Activated CD8-positive, alpha-beta memory T cell treated with anti-CD3 and anti-CD28 coated beads for 1 hour (primary cell): ENCODE results near the gene TPRA1.

Experiments
- DNase-seq, 2 donors: peaks; one replicate each; pipeline ENCODE4 v3.0.0-alpha.2; 2020; ENCODE audit warnings: low read depth in 1 of 2; ENCODE audit errors: extremely low read depth in 1 of 2

Gene TPRA1

DNA sequence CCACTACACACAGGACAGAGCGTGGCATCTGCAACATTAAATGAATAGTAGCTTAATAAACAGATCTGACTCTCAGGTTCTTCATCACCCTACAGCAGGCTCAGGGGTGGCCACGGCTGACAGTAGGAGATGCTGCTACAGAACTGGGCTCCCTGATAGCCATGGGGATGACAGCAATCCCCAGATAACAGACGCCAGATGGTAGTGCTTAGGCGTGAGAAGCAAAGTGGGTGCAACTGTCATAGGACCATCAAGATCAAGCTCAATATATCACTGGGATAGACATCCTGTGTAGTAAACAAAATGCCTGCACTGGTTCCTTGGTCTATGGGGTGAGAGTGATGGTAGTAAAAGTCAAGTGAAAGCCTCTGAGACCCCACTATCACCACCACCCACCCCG, 2.6 kb upstream of the TPRA1 start:
- no peak for DNase-seq

DNA sequence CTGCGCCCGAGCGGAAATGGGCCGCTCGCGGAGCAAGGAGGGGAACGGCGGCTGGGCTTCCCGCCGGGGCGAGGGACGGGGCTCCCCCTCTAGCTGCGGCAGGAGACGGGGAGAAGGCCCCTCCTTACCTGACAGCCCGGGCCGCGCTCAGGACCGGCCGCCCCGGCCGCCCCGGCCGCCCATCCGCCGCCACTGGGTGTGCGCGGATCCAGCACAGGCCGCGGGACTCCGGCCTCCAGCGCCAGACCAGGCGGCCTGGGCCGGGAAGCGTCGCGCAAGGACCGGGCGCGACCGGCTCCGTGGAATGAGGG, 296 bp downstream of the TPRA1 start:
- no peak for DNase-seq

DNA sequence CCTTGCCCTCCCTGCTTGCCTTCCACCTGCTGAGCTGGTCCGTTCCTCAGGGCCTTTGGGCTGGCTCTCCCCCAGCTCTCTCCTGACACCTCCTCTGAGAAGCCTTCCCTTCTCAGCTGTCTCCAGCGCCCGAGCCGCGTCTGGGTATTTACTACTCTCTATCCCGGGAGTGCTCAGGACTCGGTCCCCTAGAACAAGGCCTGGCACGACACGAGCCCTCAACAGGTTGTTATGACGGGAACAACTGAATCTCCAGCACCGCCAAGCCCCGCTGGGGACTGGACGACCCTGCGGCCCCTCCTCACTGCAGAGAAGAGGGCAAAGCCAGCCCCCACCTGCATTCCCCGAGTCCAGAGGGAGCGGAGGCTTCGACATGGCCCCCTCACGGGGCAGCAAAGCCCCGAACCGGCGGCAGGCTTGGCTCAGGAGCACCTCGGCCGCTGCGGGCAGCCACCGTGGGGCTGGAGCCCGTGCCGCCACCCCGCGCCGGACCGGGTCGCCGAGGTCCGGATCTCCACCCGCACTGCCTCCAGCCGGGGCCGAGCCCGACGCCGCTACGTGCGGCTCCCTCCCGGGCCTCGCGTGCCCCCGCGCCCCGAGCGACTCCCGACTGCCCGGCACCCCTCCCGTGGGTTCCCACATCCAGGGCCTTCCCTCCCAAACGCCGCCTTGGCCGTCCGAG, 792 bp downstream of the TPRA1 start:
- DNase-seq = no peak

DNA sequence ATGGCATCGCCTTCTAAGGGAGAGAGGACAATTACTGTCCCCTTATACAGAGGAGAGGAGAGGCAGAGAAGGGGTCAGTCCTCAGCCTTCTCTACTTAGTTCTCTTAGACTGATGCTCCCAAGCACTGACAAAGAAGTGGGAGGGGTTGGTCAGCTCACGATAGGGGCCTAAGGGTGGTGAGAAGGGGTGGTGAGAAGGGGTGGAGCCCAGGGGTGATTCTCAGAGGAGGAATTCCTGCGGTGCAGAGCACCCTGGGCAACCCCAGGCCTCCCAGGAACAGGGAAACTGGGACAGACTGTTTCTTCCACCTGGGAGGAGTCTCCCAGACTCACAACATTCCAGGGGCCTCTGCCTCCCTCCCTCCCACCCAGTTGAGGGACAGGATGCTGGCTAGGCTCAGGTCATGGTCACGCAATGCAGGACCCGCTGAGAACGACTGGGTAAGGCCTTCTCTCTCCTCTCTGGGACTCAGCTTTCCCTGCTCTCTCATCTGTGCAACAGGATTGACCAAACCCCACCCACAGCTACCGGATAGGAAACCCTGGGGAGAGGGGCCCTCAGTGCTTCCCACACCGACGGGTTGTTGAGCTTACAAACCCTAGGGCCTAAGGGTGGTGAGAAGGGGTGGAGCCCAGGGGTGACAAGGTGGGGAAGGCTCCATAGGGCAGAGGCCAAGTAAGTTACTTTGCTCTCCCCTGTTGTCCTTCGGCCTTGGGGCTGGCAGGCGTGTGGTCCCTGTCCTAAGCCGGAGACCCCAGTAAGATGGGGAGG, 1.5 kb downstream of the TPRA1 start:
- no peak for DNase-seq

DNA sequence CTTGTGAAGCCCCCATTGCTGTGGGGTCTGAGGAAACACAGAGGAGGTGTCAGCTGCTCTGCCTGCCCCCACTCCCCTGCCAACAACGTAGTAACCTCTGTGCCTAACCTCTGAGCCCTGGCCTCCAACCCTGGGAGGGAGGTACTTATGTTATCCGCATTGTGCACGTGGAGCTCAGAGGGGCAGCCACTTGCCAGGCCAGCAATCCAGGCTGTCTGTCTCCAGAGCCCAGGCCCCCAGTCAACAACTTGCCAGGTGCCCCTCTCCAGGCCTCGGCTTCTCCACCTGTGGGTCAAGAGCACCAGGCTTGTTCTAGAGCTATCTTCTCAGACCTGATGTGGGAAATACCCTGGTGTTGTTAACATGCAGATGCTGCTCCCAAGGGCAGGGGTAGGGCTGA, 2.7 kb downstream of the TPRA1 start:
- no peak for DNase-seq

DNA sequence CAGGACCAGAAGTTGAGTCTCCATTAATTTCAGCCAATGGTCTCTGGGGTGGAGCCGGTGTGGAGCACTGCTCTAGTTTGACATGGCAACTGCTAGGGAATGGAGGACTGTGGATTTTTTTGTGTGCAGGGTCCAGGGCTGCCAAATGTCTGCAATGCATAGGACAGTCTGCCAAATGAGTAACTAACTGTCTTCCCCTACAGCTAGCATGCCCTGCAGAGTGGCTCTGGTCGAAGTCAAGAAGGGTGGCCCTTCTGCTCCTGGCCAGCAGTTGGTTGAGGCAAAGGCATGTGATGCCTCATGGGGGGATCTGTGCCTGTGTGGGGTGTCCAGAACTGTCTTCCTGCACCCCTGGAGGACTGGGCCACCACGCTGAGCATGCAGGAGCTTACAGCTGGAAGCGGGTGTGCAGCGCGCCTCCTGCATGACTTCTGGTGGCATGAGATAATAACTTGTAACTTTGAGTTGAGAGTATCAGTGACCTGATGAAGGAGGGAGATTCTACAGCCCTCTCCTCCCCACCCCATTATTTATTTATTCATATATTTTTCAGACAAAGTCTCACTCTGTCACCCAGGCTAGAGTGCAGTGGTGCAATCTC, 4.6 kb downstream of the TPRA1 start:
- DNase-seq = no peak

DNA sequence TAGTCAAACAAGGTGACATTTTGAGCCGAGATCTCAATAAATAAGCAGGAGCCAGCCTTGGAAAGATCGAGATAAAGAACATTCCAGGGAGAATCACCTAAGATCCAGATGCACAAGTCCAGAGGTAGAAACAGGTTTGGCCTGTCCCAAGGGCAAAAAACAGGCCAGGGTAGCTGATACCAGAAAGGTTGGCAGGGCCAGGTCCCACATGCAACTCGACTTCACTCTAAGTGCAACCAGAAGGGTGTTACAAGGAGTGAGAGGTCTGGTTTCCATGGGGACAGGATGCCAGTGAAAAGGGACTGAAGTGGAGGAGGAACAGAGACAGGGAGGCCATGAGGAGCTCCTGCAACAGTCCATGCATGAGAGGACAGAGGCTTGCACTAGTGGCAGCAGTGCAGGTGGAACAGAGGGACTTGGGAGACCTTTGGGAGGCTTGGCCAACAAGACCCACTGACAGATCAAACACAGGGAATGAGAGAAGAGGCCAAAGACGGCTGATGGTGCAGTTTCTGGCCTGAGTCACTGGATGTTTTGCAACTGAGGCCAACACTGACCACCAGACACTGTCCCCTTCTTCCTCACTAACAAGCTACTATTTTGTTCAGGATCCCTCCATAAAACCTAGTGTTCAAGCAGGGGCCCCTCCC, 5.2 kb downstream of the TPRA1 start:
- DNase-seq = no peak

DNA sequence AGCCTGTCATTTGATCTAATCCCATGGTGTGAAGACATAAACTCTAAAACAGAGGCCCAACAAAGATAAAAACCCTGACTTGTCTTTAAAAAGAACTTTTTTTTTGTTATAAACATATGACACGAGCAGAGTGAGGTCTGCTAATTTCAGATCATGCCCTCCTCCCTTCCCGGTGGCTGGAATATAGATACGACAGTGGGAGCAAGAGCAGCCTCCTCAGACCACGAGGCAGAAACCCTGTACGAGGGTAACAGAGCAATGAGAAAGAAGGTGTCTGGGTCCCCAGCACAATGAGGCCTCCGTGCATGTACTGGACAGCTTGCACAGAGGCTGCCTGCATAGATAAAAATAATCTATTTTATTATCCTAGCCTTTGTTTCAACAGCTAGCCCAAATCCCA, 5.8 kb downstream of the TPRA1 start:
- DNase-seq = no peak

DNA sequence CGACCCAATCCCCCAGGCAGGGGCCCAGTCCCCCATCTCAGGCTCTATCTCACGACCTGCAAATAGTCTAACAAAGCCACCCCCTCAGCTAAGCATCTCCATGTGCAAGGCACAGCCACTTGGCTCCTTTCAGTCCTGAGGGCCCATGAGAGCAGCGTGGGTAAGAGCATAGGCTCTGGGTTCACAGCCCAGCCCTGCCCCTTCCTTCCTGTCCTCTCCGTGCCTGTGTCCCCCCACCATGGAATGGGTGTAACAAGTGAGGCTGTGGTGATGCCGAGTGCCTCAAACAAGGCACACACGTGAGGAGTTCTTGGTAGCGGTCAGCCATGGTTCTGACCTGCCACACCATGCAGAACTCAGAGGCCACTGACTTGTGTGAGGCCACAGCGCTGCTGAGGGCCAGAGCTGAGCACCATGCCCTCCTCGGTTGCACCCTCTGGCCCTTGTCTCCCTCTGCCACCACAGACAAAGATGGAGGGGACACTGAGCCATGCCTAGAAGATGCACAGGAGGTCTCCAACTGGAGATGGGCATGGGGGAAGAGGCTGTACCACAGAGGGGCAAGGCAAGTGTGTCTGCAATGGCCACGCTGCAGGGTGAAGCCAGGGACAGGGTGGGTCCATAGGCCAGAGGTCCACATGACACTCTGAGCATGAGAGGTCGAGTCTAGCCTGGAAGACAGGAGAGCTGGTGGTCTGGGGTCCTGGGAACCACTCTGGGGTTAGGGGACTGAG, 10.0 kb downstream of the TPRA1 start:
- no peak for DNase-seq

DNA sequence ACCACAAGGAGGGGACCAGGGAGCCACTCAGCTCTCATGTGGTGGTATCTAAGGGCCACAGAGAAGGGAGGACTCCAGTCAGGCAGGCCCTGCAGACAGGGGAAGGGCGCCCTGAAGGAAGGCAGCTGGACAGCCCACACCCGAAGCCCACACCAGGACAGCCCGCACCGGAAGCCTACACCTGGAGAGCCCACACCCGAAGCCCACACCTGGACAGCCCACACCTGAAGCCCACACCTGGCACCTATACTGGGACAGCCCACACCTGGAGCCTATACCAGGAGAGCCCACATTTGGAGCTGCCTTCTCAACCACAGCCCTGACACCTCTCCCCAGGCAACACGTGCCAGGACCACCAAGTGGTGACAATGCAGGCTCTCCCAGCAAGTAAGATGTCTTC, 11.7 kb downstream of the TPRA1 start:
- DNase-seq = no peak

DNA sequence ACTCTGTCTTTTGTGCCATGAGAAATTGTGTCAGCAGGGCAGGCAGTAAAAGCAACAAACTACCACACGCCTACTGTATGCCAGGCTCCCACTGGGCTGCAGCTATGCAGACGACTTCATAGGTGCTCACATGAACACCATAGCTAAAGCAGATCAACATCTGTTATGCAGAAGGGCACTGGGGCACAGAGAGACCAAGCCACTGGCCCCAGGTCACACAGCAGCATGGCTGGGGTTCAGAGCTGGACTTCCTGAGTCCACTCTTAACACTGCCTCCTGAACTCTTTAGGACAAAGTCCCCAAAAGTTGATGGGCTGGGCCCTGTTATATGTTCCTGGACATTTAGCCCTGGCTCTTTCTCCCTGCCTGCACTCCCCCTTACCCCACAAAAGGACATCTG, 12.4 kb downstream of the TPRA1 start:
- DNase-seq = no peak

DNA sequence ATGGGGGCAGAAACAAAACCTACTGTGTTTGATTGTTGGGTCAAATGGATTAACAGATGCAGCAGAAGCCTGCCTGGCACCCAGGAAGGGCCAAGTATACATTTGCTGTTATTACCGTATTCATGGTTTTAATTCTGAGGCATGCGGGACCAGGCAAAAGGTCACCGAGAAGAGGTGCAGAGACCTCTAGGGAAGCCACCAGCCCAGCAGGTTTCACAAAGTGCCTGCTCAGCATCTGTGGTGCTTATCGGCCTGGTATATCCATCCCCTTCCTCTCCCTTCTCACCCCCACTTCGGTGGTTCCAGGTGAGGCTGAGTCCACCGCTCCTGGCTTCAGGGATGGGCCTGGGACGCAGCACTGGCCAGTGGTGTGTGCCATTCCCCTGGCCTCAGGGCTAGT, 13.1 kb downstream of the TPRA1 start:
- DNase-seq = no peak

DNA sequence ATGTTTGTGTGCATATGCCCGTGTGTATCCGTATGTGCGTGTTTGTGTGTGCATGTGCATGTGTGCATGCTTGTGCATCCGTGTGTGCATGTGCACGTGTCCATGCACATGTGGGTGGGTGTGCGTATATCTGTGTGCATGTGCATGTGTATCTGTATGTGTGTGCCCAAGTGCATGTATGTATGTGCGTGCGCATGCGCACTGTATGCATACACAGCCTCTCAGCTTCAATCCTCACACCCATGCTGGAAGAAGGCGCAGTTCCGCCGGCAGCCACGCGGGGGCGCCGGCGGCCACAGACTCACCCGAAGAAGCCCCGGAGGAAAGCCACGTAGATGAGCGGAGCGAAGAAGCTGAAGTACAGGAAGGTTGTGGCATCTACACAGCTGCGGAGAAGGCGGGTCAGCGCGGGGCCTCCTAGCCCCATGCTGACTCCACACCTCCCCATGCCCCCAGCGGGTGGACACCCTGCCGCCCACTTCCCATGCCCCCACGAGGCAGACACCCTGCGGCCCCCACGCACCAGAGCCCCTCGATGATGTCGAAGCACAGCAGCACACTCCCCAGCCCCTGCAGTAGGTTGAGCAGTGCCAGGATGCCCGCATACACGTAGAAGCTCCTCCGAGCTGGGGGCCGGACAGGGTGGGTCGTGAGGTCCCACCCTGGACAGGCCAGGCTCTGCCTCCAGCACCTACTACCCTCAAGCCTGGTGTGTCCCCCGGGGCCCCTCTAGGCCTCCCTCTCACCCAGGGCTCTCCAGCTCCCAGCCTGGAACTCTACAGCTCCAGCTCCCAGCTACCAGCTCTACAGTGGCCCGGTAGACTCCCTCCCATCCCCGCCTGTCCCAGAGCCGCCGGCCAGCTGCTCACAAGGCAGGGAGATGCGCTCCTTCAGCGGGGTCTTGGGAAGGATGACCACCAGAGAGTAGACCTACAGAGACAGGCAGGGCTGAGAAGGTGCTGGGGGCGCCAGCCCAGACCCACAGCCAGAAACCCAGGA, 15.4 kb downstream of the TPRA1 start:
- DNase-seq = peak; percentile 46 to 69

DNA sequence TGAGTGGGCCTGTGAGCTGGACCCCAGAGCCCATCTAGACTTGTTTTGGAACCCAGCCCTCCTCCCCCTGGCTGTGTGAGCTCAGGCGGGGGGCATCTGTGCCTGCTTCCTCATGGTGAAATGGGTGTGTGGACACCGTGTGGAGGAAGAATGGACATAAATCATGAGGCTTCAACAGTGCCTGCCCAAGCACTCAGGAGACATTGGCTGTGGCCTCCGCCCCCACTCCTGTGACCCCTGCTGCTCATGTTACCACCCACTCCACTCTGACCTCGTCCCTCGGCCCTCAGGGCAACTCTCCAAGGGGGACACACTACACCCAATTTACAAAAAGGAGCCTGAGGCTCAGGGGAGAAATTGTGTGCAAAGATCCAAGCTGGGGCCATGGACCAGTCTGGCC, 16.6 kb downstream of the TPRA1 start:
- DNase-seq = no peak

DNA sequence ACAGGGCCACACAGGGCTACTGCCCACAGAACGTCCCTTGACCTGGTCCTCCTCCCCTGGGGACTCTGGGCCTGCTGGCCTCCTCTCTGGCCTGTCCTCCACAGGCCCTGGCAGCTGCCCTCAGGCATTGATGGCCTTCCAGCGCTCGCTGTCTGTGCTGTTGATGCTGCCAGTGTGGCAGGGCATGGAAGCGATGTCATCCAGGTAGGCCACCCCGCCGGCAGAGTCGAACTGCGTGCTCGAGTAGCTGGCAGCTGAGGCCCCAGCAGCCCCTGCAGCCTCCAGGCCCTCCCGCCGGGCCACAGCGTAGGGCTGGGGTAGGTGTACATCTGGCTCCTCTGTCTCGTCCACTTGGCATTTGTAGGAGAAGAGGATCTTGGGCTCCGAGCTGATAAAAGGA, 17.1 kb downstream of the TPRA1 start:
- no peak for DNase-seq

DNA sequence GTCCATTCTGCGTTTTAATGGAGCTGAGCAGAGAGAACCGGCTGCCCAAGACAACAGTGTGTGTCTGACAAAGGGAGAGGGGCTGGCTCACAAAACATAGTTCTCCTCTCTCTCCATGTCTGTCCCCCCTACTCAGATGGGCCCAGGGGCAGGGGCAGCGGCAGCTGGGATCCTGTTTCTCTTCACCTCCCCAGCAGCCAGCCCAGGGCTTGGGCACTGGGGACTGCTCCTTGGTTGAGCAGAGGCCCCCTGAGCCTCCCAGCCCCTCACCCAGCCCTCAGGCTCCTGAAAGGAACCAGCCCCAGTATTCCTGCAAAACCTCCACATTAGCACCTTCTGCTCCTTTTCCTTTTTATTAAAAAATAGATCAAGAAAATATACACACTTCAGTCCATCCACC, 17.8 kb downstream of the TPRA1 start:
- no peak for DNase-seq

DNA sequence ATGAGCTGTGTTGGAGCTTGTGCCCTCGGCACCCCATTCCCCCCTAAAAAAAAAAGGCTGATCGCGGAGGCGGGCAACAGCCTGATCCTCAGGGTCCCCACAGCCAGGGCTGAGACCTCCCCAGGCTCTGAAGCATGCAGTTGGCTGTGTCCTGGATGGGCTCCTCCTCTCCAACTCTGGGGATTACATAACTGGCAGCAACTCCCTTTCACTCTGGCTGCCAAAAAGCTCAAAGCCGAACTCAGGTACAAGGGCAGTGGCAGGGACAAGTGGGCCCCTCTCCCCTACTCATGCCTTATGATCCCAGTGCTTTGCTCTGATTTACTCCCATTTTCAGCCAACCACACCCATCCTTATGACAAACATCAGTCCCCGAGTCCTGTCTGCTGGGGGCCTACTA, 18.3 kb downstream of the TPRA1 start:
- DNase-seq = no peak

DNA sequence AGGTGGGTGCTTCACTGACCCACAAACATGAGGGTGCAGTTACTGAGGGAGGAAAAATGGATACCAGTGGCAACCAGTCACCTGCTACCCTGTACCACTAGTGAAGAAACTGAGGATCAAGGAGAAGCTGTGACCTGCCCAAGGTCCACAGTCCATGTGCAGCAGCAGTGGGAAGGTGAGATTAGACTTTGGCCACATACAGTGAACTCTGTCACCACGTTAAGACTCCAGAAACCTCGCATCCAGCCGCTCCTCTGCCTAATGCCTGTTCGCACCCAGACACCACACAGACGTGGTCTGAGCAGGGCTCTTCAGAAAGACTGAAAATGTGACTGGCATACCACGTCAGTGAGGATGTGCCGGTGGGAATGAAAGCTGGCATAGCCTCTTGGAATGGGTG, 20.0 kb downstream of the TPRA1 start:
- no peak for DNase-seq

DNA sequence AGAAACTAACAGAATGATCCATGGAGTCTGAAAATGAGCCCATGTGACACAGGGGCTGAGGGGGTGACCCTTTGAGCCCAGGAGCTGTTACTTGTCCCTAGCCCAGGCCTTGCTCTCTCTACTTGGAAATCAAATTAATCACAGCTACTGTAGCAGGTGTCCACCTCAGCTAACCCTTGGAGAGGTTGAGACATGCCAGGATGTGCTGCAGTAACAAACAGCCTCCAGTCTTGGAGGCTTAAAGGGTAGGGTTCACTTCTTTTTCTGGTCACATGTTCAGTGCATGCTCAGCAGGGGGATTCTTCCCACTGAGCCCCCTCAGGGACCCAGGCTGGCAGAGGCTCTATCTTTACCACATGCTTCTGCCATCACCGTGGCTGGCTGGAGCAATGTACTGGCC, 21.4 kb downstream of the TPRA1 start:
- DNase-seq = no peak

DNA sequence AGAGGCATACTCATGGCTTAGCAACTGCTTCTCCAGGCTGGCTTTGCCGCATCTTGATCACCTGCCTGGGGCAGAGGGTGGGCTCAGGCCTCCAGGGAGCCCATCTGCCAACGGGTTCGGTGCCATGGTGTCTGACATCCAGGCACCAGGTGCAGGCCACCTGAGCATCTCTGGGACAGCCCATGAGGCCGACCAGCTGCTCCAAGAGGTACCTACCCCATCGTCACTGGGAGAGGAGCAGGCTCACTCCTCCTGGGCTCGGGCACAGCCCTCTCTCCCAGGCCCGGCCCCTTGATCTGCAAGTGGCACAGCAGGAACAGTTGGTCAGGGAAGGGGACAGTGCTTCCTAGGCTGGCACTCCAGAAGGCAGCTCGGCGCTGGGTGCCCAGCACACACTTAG, 21.9 kb downstream of the TPRA1 start:
- DNase-seq = no peak
